Measurements from ENCODE around the gene ATP8B2.

GRCh38 chr1:154306151-154306550, 19.2 kb upstream of the ATP8B2 start:
- TF ChIP-seq, protein P1, sequence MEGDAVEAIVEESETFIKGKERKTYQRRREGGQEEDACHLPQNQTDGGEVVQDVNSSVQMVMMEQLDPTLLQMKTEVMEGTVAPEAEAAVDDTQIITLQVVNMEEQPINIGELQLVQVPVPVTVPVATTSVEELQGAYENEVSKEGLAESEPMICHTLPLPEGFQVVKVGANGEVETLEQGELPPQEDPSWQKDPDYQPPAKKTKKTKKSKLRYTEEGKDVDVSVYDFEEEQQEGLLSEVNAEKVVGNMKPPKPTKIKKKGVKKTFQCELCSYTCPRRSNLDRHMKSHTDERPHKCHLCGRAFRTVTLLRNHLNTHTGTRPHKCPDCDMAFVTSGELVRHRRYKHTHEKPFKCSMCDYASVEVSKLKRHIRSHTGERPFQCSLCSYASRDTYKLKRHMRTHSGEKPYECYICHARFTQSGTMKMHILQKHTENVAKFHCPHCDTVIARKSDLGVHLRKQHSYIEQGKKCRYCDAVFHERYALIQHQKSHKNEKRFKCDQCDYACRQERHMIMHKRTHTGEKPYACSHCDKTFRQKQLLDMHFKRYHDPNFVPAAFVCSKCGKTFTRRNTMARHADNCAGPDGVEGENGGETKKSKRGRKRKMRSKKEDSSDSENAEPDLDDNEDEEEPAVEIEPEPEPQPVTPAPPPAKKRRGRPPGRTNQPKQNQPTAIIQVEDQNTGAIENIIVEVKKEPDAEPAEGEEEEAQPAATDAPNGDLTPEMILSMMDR (IDR thresholded peaks at IDR 0.05; ENCODE audit: insufficient read depth, low read depth, low read length) = no peak
- no peak for TF ChIP-seq EZH2 (IDR thresholded peaks at IDR 0.05; ENCODE audit: insufficient read depth, low read length)

Data from astrocyte (in vitro differentiated cells and primary cell).